Fibroblast of peridontal ligament (primary cell): Measurements from ENCODE around the gene TBC1D4.

Experiments
- DNase-seq: peaks from one replicate; pipeline ENCODE4 v3.0.0-alpha.2; 2010; ENCODE audit errors: extremely low read depth

The TBC1D4 gene

DNA sequence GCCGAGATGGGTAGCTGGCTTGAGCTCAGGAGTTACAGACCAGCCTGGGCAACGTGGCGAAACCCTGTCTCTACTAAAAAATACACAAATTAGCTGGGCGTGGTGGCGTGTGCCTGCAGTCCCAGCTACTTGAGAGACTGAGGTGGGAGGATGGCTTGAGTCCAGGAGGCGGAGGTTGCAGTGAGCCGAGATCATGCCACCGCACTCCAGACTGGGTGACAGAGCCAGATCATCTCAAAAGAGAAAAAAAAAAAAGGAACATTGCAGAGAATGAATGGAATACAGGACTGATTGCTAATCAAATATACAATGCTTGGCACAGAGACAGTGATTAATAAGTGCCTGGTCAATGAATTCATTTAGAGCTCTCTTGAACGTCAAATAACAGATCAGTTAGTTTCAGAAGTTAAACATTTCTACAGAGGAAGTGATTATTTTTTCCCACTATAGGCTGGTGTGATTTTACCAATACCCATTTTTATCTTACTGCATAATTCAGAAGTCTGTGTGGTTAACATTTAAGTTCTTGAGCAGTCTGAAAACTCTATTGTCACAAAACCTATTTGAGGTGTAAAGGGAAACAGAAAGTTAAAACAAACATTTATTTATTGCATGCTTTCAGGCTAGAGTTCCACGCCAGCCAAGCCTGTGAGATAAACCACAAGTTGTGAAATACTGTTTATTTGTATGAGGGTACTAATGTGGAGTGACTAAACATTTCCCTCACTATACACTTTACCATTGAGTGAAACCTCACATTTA is 7.7 kb upstream of the TBC1D4 start:
- DNase-seq = peak; percentile 71

DNA sequence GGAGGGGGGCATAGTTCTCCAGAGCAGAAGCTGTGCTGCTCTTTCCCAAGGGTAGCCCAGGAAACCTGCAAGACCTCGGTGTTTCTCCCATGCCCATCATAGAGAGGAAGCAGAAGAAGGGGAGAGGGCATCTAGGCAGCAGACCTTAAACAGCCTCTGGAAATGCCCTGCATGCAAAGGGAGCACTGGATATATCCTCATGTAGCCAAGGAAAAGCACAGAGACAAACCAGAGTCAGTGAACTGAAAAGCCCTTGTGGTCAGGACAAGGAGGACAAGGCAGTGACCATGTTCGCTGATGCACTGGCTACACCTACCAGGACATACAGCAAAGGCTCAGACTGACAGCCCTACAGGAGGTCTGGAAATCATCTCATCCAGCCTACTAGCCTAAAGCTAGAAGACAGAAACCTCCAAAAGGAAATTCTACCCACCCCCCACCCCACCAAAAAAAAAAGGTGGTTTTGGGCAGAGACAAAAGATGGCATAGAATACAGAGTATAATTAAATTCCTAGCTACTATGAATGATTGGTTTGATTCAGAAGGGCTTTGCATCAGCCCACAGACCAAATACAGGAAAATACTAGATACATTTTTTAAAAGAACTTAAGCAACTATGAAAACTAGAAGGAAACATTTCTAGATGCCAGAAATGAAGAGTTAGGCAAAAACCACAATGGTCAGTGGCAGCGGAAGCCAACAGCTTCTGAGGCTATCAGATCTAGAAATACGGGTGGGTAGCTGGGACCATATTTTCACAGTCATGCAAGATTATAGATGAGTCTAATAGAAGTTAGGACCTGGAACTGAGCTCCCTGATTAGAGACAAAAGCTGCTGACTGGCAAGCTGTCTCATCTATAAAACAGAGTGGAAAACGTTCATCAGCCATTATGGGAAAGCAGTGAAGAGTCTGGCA is 4.4 kb upstream of the TBC1D4 start:
- DNase-seq = peak; percentile 43

DNA sequence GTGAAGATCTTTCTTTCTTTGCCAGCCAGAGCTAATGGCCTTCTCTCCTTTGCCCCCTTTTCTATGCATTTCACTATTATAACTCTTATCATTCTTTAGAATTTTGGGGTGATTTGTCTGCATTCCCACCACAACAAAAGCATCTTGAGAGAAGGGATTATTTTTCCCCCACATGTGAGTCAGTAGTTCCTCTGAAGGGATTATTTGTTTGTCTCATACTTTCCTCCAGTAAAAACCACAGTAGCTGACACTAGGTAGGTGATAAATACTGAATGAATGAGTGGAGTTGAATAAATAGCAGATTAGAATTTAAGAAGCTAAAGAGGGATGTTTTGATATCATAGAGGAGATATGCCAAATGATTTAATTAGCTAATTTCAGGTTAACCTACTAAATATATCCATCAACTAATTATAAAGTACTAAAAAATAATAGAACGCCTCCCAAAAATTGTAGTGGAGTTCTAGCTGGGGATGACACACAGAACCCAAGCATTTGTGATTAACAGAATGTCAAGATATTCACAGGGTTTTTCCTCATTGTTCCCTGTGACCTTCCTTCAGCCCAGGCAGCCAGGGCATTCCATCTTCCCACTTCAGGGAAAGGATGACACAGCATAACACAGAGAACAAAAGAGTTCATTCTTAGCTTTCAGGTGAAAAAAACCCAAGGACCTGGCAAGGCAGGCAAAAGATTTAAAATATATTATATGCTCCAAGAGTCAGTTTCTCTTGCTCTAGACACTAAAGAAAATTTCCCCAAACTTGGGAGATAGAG is 3.5 kb upstream of the TBC1D4 start:
- no peak for DNase-seq

DNA sequence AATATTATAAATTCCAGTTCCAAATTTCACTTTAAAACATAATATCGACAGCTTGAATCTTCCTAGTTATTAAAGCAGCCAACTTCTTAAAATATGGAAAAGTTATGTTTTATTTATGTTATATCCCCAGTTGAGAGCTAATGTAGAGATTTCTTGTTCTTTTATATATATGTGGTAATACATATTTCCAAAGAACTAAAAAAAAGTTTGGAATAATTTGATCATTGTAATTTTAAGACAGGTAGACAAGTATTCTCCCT is 781 bp upstream of the TBC1D4 start:
- no peak for DNase-seq

DNA sequence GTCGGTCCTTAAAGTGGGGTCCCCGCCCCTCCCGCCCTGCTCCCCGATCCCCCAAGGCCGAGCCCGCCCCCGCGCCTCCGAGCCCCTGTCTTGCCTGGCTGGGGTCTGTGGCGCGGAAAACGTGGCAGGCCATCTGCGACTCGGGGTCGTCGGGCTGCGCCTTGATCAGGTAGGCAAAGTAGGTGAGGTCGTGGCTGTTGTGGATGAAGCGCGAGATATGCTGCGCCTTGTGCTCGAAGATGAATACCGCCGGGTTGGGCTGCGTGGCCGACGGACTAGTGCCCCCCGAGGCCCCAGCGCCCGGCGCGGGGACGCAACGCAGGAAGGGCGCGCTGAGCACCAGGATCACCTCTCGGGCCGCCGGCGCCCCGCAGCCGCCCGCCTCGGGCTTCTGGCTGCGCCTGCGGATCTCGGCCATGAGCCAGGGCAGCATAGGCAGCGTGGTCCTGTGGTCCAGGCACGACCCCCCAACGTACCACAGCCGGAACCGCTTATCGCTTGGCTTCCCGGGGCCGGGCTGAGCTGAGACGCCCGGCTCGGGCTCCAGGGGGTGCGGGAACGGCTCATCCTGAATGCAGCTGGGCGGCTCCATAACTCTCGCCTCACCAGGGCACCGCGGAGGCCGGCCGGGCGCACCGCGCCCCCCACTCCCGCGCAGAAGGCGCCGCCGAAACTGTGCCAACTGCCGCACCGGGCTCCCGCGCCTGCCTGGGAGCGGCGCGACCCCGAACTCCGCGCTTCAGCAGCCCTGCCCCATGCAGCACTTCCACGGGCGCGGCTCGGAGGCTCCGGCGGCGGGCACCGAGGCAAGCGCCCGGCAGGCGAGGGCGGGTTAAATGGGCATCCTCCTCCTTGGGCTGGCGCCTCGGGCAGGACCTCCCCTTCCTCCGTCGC is 546 bp downstream of the TBC1D4 start:
- DNase-seq = no peak

DNA sequence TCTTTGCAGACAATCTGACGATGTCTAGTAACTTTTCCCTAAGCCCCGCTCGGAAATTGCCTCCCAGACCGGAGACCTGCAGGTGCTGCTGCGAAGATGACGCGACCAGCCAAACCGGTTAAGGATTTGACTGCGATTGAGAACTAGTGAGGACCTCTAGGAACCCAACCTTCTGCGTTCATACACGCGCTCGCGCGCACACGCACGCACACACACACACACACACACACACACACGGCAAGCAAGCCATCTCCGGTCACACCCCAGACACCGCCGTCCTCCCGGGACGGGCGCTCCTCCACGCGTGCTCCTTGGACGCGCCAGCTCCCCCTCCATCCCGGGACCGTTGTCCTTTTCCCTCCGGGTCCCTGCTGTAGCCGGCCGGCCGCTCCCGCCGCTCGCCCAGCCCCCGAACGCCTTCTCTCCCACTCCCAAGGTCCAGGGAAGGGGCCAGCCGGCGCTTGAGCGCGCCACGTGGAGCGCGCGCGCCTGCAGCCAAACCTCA is 1.2 kb downstream of the TBC1D4 start:
- peak; percentile 45 for DNase-seq

DNA sequence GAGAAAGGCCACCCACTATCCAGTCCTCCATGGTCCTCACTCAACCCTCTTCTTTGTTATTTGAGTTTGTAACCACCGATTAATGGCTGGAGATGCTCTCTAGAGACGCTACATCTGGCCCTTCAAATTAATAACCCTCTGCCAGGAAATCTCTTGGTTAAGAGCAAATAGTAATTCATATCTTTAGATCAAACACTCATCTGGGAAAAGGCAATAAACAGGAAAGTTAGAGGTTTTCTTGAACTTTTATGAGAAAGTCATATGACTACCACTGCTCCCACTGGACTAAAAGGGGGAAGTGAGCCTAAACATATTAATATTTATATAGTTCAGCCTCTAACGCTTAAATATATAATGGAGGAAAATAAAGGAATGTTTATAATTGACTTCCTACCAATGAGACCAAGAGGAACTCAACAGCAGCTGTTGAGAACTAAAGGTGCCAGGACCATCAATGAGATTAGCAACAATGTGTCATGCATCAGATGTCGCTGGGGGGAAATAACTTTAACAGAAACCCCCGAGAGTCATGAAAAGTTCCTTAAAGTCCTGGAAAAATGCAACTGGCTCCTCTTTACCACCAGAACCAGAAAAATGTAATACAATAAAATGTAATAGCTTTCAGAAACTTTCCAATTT is 2.7 kb downstream of the TBC1D4 start:
- DNase-seq = no peak

DNA sequence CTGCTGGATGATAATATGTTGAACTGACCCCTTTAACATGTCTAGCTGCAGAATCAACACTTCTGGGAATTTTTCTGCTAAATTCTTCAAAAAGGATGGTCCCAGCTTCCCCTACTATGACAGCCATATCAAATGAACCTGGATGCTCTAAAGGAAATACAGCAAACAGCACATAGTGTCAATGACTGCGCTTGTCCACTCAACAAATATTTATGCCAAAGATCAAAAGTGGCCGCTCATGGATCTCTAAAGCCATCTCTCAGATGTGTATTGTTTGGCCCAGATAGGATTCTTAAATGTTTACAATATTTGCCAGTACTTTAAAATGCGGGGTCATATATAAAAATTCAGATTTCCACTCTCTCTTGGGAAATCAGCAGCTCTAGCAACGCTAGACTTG is 3.3 kb downstream of the TBC1D4 start:
- DNase-seq = no peak

DNA sequence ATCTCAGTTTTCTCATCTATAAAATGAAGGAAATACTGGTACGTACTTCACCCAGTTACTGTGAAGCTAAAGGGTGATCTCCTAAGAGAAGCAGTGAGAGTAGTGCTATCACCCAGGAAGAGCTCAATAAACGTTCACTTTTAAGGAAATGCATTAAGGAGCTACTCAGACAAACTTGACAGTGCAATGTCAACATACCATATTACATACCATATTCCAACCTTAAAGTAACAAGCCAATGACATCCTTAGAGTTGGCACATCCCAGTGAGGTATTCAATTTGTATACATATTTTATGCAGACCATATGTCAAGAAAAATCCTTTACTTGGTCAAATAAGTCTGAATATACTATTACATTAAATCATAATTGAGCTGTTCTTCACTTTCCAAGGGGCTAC is 7.0 kb downstream of the TBC1D4 start:
- DNase-seq = no peak

DNA sequence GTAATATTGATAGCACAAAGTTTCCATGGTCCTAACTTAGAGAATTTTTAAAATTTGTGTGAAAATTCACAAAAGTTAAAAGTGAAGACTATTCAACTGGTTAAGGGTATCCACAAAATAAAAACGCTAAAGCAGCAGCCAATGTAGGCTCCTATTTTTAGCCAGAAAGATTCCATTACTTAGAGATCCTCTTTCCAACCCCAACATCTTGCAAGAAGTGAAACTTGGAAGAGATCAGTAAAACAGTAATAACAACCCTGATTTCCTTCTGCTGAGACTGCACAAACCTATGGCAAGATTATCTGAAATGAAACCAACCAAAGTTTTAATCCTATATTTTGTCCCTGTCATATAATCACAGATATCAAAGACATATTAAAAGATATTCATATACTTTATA is 8.5 kb downstream of the TBC1D4 start:
- peak; percentile 66 for DNase-seq

DNA sequence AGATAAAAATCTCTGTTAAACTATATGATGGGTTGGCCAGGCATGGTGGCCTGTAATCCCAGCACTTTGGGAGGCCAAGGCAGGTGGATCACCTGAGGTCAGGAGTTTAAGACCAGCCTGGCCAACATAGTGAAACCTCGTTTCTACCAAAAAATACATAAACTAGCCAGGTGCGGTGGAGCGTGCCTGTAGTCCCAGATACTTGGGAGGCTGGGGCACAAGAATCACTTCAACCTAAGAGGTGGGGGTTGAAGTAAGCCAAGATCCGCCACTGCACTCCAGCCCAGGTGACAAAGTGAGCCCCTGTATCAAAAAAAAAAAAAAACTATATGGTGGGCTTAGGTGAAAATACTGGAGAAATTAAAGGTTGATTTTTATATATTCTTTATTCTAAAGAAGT is 11.3 kb downstream of the TBC1D4 start:
- no peak for DNase-seq

DNA sequence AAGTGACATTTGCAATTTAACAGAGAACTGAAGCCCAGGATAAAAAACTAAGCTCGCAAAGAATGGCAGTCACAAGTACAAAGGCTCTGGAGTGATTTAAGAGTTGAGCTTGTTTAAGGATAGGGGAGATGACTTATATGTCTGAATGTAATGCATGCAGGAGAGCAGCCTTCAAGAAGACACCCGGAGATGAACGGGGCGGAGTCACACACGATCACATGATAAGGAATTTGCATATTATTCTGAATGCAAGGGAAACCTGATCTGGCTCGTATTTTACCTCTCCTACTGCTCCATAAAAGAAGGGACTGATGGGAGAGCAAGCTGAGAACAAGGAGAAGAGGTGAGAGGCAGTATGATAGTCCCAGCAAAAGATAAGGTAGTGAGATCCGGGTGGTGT is 12.9 kb downstream of the TBC1D4 start:
- DNase-seq = no peak

DNA sequence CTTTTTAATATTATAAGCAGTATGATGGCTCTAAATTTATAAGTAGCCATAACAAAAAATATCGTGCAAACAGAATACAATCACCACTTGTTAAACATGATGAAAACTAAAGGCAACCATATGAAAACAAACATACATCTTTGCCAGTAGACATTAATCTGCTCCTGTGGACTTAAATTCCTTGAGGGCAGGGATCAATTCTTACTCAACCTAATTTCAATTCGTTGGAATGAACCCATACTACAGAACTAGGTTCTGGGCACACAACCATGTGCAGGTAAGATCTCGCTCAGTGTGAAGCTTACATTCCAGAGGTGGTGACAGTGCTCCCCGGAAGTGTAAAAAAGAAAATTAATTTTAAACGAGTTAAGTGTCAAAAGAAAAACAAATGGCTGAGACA is 13.4 kb downstream of the TBC1D4 start:
- DNase-seq = no peak

DNA sequence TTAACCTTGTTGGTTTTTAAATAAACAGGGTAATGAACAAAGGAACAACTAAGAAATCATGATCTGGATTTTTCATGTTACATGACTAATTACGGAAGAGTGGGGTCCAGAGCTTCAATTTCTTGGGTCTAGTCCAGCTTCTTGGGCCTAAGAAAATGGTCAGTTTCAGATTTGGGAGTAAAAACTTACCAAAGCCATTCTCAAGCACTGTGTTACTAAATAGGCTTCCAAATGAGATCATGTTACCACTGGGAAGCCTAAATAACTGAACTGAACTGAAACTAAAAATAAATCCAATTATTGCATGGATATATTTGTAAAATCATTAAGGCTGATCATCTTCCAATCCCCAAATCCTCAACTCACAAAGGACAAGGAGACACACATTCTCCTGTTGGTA is 13.9 kb downstream of the TBC1D4 start:
- DNase-seq = peak; percentile 79

DNA sequence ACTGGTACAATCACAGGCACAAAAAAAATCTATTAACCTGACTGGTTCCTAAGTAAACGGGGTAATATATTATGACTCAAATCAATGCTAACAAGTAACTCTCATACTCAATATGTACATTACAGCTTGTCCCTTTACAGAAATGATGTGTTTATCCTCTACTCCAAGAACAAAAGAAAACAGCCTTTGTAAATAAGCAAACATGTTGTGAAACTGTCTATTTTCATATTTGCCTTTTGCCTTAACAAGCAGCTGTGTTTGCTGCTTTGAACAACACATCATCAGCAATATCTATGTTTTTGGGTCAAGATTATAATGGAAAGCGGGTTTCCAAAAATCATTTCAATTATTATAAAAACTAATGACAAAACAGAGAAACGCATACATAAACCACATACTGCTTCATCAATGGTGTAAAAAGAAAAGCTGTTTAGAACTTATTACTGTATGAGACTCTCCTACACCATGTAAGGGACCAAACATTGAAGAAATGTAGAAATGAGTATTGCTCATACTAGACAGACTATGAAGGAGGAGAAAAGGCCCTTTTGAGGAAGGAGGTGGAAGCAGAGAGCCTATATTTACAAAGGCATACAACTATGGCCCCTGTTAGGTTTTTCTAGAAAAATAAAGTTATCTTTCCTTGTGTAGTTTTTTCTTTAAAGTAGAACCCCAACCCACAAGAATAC is 14.8 kb downstream of the TBC1D4 start:
- DNase-seq = no peak

DNA sequence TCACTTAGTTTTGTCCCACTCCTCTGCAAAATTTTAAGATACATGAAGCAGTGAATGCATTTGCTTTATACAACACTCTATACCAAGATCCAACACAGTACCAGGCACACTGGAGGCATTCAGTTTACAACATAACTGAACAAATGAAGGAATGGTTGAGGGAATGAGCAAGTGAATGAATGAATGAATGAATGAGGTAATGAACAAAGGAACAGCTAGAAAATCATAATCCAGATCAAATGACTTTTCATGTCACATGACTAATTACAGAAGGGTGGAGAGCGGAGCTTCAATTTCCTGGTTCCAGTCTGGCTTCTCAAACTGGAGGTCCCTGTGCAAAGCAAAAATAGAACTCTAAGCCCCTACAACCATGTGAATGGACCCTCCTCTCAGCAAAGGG is 16.7 kb downstream of the TBC1D4 start:
- DNase-seq = no peak

DNA sequence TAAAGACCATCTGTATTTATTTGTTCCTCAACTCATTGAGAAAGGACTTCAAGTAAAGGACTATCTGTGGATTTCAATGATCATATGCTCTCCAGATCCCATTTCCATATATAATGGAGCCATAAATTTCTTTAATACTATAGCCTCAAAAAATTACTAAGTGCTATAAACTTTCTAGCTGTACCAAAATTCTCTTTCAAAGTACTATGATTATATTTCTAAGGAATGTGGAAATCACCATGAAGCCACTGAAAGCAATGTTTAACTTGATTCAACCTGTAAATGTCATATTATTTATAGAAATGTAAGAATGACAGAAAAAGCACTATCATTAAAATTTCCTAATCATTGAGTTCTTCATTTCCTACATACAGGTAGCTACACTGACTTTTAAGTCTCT is 20.7 kb downstream of the TBC1D4 start:
- DNase-seq = peak; percentile 13

DNA sequence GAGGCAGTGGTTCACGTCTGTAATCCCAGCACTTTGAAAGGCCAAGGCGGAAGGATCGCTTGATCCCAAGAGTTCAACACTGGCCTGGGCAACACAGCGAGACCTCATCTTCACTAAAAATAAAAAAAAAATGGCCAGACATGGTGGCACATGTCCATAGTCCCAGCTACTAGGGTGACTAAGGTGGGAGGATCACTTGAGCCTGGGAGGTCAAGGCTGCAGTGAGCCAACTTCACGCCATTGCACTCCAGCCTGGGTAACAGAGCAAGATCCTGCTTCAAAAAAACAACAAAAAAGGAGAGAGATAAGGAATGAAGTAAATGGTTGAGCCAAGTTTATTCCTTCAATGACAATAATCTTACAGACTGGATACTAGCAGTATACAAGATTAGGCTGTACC is 21.3 kb downstream of the TBC1D4 start:
- DNase-seq = no peak

DNA sequence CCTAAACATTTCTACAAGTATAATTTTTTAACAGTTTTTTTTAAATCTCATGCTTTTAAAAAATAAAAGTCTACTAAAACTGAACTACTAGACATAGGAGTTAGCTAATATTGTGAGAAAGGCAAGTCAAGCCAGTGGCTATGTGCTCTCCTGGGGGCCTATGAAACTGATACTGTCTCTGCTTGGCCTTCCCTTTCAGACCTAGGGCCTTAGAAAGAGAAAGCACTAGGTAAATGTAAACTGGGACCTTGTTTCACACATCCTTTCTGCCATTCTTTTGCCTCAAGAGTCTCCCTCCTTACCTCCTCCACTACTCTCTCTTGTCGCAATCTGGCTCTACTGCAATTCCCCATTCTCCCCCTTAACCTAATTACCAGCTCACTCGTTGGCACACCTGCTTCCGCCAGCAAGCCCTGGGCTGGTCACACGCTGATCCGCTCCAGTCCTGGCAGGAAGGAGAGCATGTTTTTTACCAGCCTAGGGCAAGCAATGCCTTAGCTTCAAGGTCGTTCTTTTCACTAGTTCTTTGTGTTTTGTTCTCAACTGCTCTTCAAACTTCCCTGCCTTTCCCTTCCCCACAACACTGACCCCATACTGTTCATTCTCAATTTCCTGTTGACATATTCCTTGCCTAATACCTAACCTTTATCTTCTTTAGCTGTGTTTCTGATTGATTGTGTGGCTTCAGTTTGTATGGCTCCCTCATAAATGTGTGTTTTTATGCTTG is 23.1 kb downstream of the TBC1D4 start:
- DNase-seq = no peak

DNA sequence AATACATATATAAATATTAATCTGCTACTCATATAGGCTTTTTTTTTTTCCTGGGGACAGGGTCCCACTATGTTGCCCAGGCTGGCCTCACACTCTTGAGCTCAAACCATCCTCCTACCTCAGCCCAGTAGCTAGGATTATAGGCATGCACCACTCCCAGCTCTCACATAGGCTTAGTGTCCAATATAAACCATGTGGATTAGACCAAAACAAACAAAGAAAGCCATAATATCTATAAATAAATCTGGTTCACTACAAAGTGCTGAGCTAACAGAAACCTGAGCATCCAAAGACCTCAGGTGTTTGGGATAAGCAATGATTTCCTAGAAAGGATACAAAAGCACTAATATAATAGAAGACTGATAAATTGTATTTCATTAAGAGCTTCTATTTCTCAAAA is 26.0 kb downstream of the TBC1D4 start:
- no peak for DNase-seq
